Tibial artery (tissue), 4 donors: Measurements from ENCODE around the gene C19orf47.
A peak's percentile ranks its signal among the peaks of the same experiment; 100 is the strongest.

Experiments used
- DNase-seq, 2 donors: peaks; one replicate each; pipeline ENCODE4 v3.0.0-alpha.2; 2019
- H3K27ac ChIP-seq, 2 donors: fragments of 200-600 bp; sonication (generic) in 1 of 2; 1 replicate in 1 of 2; 2 replicates in 1 of 2; pipeline ENCODE4 v1.5.1; 2018 to 2019; ENCODE audit warnings: mild to moderate bottlenecking in 1 of 2
- H3K27me3 ChIP-seq, 2 donors: fragments of 200-600 bp; sonication (generic) in 1 of 2; one replicate each; pipeline versions ENCODE4 v1.5.1 to v1.6.0; 2016 to 2019
- H3K36me3 ChIP-seq, 3 donors: fragments of 200-600 bp; sonication (generic) in 2 of 3; one replicate each; pipeline ENCODE4 v1.5.1; 2016 to 2019; ENCODE audit warnings: mild to moderate bottlenecking in 2 of 3
- H3K4me1 ChIP-seq, 4 donors: fragments of 200-600 bp; sonication (generic) in 2 of 4; 1 replicate in 3 of 4; 2 replicates in 1 of 4; pipeline ENCODE4 v1.5.1; 2016 to 2019
- H3K4me3 ChIP-seq, 2 donors: fragments of 200-600 bp; sonication (generic) in 1 of 2; 1 replicate in 1 of 2; 2 replicates in 1 of 2; pipeline ENCODE4 v1.5.1; 2018 to 2019; ENCODE audit warnings: mild to moderate bottlenecking in 2 of 2
- H3K9me3 ChIP-seq, 3 donors: fragments of 200-600 bp; sonication (generic) in 1 of 3; one replicate each; pipeline ENCODE4 v1.5.1; 2016 to 2019
- CTCF ChIP-seq, 2 experiments: fragments of 200-600 bp in 1 of 2; fragments of 450-650 bp in 1 of 2; IDR thresholded peaks; one replicate each; pipeline ENCODE4 v1.5.1; 2017 to 2019; ENCODE audit warnings: antibody characterized with exemption in 2 of 2, mild to moderate bottlenecking in 1 of 2, moderate library complexity in 1 of 2
- intact Hi-C: fragments of 100-400 bp; cut with DNase I; formaldehyde crosslinking; loops from one replicate; pipeline ENCODE4 v1.15.0; 2023; ENCODE audit warnings: low total_unique reads

C19orf47 gene

GRCh38 chr19:40309666-40310065, 38.5 kb downstream of the C19orf47 start:
- no peaks in the 10 kb centered on the region for H3K36me3 ChIP-seq
- no peaks in the 10 kb centered on the region for H3K27me3 ChIP-seq
- DNase-seq, result no peak
- intact Hi-C loops, result loop anchor here (10.0 kb wide), 1 partner anchor 135 kb away; the partner anchor contains the start of gene SERTAD3
- no peak overlapping the region for H3K4me3 ChIP-seq
- TF ChIP-seq CTCF (IDR thresholded peaks at IDR 0.05), result no peak
- no peaks in the 10 kb centered on the region for H3K4me1 ChIP-seq
- H3K27ac ChIP-seq, result no peak overlapping the region
- H3K9me3 ChIP-seq, result no peaks in the 10 kb centered on the region

GRCh38 chr19:40305403-40305802, 42.8 kb downstream of the C19orf47 start:
- Histone ChIP-seq H3K9me3 (no peaks in the 10 kb centered on the region), H3K36me3 (no peaks in the 10 kb centered on the region), H3K4me3 (no peak overlapping the region), H3K27me3 (no peaks in the 10 kb centered on the region), H3K4me1 (no peaks in the 10 kb centered on the region), H3K27ac (no peak overlapping the region)
- peak; percentile 52 to 86 for DNase-seq
- peak; percentile 72 to 74 for TF ChIP-seq CTCF (IDR thresholded peaks at IDR 0.05)
- intact Hi-C loops, result loop anchor here (10.0 kb wide), 1 partner anchor 139 kb away; the partner anchor contains the start of gene SERTAD3

GRCh38 chr19:40304306-40304705, 43.9 kb downstream of the C19orf47 start:
- no peak for DNase-seq
- H3K27me3 ChIP-seq, result no peaks in the 10 kb centered on the region
- no peak for TF ChIP-seq CTCF (IDR thresholded peaks at IDR 0.05)
- no peaks in the 10 kb centered on the region for H3K9me3 ChIP-seq
- intact Hi-C loops, result loop anchor here (10.0 kb wide), 1 partner anchor 140 kb away; the partner anchor contains the start of gene SERTAD3
- no peak overlapping the region for H3K4me3 ChIP-seq
- no peaks in the 10 kb centered on the region for H3K36me3 ChIP-seq
- no peaks in the 10 kb centered on the region for H3K4me1 ChIP-seq
- no peak overlapping the region for H3K27ac ChIP-seq

GRCh38 chr19:40303765-40304164, 44.4 kb downstream of the C19orf47 start:
- H3K9me3 ChIP-seq, result no peaks in the 10 kb centered on the region
- no peaks in the 10 kb centered on the region for H3K4me1 ChIP-seq
- no peak for TF ChIP-seq CTCF (IDR thresholded peaks at IDR 0.05)
- H3K36me3 ChIP-seq, result no peaks in the 10 kb centered on the region
- intact Hi-C loops, result loop anchor here (10.0 kb wide), 1 partner anchor 141 kb away; the partner anchor contains the start of gene SERTAD3
- H3K4me3 ChIP-seq, result no peak overlapping the region
- no peak overlapping the region for H3K27ac ChIP-seq
- no peak for DNase-seq
- H3K27me3 ChIP-seq, result no peaks in the 10 kb centered on the region

GRCh38 chr19:40302224-40303011, 45.8 kb downstream of the C19orf47 start:
- Histone ChIP-seq H3K27me3 (no peaks in the 10 kb centered on the region), H3K36me3 (no peaks in the 10 kb centered on the region), H3K27ac (no peak overlapping the region), H3K4me3 (no peak overlapping the region), H3K9me3 (no peaks in the 10 kb centered on the region), H3K4me1 (no peaks in the 10 kb centered on the region)
- intact Hi-C loops, result loop anchor here (10.0 kb wide), 1 partner anchor 142 kb away; the partner anchor contains the start of gene SERTAD3
- DNase-seq, result no peak
- TF ChIP-seq CTCF (IDR thresholded peaks at IDR 0.05), result no peak
